H54 (cell line): ENCODE measurements around the gene SLC48A1.

Experiments used
- DNase-seq: peaks from one replicate; pipeline ENCODE4 v3.0.0; 2011; ENCODE audit warnings: low spot score, mixed read lengths; ENCODE audit not compliant: insufficient read length
- FAIRE-seq: peaks from 3 replicates; lab custom pipeline; 2011; peaks lifted over from hg19 to GRCh38; lab: Jason Lieb, UNC
- POLR2A ChIP-seq: IDR thresholded peaks from 2 replicates; pipeline ENCODE4 v1.6.1; 2011; ENCODE audit warnings: low read depth, mild to moderate bottlenecking, low read length

SLC48A1 gene

DNA sequence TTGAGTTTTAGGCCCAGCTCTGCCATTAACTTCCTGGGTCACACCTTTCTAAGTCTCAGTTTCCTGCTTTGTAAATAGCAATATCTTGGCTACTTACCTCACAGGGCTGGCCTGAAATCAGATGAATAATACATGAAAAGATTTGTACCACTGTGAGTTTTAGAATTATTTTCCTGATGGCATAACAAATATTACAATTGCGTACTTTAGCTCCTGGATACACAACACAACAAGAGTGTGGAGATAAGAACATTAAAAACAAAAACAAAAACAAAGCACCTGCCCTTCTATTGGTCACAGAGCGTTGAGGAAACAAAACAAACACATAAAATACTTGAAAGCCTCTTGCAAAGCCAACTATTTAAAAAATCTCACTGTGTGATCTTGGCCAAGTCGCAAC, 51.6 kb downstream of the SLC48A1 start:
- FAIRE-seq, result no peak
- DNase-seq, result no peak
- no peak for TF ChIP-seq POLR2A

DNA sequence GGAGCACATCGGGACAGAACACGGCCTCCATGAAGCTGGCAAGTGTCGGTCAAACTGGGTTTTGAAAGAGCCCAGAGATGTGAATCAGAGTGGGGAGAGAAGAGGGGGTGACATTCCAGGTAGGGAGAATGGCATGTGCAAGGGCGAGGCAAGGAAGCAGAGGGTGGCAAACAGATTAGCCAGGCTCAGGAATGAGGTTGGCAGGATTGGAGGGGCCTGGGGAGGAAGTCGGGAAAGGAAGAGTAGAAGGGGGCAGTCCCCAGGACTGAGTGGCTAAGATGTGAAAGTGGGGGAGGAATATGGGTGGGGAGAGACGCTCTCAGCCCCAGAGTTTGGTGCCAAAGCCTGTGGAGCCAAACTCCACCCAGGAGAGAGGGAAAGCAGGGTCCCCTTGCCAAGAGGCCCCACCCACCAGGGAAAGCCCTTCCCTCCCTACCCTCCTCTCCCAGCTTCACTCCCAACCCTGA, 52.2 kb downstream of the SLC48A1 start:
- no peak for DNase-seq
- FAIRE-seq, result no peak
- no peak for TF ChIP-seq POLR2A

DNA sequence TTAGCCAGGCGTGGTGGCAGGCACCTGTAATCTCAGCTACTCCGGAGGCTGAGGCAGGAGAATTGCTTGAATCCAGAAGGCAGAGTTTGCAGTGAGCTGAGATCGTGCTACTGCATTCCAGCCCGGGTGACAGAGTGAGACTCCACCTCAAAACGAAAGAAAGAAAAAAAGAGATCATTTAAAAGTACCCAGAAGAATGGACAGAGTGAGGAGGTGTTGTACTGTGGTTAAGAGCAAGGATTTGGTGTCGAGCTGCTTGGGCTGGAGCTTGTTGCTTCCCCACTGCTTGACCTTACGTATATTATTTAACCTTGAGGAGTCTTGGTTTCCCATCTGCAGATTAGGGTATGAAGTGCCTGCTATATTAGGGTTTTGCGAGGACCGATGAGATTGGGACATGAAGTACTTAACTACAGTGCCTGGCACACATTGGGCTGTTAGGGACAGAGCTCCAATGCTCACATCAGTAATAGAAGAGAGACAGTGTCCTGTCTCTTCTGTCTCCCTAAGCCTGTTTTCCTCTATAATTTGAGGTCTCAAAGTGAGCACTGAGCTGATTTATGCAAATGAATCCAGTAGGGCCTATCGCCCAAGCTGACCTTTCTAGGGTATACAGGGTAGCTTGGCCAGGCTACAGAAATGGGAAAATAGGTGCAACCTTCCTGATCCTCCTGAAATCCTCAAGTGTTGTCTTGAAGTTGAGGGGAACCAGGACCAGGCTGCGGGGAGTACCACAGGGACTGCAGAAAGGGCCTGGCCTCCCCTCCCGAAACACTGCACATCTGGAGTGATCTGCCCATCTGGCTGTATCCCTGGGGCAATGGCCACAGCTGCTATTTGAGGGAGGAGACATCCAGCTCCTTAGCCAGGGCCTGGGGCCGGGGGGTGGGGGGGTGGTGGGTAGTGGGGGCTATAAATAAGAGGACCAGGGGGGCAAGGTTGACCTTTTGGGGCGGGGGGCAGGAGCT, 55.3 kb downstream of the SLC48A1 start:
- FAIRE-seq (no peak), DNase-seq (no peak)
- no peak for TF ChIP-seq POLR2A

DNA sequence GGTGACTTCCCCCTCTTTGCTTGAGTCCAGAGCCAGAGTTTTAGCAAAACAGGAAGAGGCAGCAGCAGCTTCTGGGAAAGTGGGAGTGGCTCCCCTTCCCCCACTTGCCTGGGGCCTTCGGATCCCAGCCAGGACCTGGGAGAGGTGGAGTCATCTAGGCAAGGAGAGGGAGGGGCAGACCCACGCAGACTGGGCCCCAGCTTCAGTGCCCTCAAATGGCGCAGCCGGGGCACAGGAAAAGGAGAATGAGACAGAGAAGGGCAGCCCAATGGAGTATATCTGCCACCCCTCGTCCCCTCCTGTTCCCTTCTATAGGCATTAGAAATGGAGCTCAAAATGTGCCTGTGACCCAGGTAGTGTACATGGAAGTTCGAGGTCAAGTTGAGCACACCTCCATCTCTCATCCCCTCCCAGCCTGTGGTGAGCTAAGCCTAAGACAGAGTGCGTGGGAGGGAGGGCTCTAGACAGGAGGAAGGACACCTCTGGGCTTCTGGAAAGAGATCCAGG, 56.0 kb downstream of the SLC48A1 start:
- FAIRE-seq (no peak), DNase-seq (peak; percentile 64)
- no peak for TF ChIP-seq POLR2A

DNA sequence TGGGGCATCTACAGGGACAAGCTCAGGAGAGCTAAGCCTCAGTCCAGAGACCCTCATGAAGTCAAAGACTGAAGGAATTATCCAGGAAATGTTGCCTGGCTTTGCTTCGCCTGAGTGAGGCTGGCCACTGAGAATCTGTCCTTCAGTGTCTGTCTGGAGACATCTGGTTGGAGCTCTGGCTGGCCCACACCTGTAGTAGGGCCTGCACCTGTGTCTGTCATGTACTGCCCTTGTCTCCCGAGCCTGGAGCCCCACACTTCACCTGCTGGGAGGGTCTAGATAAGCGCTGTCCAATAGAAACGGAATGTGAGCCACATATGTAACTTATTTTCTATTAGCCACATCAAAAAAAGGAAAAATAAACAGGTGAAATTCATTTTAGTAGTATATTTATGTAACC, 56.5 kb downstream of the SLC48A1 start:
- FAIRE-seq, result no peak
- DNase-seq, result no peak
- TF ChIP-seq POLR2A, result no peak
